BE2C (cell line): ENCODE results near the gene IRGQ.
A peak's percentile ranks its signal among the peaks of the same experiment; 100 is the strongest.

ENCODE experiments used
- DNase-seq: peaks from one replicate; pipeline ENCODE4 v3.0.0-alpha.2; 2020
- H3K27me3 ChIP-seq: fragments of 250-450 bp; sonication (Bioruptor Pico); 2 replicates; pipeline ENCODE4 v1.5.1; 2020; ENCODE audit warnings: mild to moderate bottlenecking
- H3K36me3 ChIP-seq: fragments of 250-450 bp; sonication (Bioruptor Pico); 2 replicates; pipeline ENCODE4 v1.5.1; 2020; ENCODE audit warnings: mild to moderate bottlenecking
- H3K4me1 ChIP-seq: fragments of 250-450 bp; sonication (Bioruptor Pico); 2 replicates; pipeline ENCODE4 v1.5.1; 2020
- H3K4me3 ChIP-seq: 2 replicates; pipeline ENCODE4 v1.5.1; 2011; ENCODE audit warnings: low read depth, low read length
- H3K9me3 ChIP-seq: fragments of 250-450 bp; sonication (Bioruptor Pico); 2 replicates; pipeline ENCODE4 v1.5.1; 2020
- TF ChIP-seq, protein P1 (sequence below): IDR thresholded peaks from 2 replicates; pipeline ENCODE4 v1.5.1; 2012; ENCODE audit warnings: mild to moderate bottlenecking, low read depth, low read length

The IRGQ gene

DNA sequence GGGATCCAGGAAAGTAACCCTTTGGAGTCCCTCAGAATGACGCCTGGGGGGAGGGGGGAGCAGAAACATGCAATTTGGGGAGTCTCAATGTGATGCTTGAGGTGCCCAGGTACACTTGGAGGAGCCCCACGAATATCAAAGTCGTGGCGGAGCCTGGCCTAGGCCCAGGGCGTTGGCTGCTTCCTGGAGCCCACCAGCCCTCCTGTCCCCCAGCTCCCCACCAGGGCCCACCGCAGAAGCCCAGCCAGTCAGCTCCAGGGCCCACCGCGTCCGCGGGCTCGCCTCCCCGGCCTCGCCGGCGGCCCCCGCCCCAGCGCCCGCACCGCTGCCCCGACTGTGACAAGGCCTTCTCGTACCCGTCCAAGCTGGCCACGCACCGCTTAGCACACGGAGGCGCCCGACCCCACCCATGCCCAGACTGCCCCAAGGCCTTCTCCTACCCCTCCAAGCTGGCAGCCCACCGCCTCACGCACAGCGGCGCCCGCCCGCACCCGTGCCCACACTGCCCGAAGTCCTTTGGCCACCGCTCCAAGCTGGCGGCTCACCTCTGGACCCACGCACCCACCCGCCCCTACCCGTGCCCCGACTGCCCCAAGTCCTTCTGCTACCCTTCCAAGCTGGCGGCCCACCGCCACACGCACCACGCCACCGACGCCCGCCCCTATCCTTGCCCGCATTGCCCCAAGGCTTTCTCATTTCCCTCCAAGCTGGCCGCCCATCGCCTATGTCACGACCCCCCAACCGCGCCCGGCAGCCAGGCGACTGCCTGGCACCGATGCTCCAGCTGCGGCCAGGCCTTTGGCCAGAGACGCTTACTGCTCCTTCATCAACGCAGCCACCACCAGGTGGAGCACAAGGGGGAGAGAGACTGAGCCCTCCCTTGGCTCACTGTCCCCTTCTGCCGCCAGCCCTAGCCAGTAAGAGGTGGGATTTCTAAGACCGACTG, 60.8 kb downstream of the IRGQ start:
- H3K27me3 ChIP-seq, result no peaks in the 10 kb centered on the region
- H3K4me3 ChIP-seq, result no peak overlapping the region
- H3K9me3 ChIP-seq, result no peaks in the 10 kb centered on the region
- TF ChIP-seq, protein P1, sequence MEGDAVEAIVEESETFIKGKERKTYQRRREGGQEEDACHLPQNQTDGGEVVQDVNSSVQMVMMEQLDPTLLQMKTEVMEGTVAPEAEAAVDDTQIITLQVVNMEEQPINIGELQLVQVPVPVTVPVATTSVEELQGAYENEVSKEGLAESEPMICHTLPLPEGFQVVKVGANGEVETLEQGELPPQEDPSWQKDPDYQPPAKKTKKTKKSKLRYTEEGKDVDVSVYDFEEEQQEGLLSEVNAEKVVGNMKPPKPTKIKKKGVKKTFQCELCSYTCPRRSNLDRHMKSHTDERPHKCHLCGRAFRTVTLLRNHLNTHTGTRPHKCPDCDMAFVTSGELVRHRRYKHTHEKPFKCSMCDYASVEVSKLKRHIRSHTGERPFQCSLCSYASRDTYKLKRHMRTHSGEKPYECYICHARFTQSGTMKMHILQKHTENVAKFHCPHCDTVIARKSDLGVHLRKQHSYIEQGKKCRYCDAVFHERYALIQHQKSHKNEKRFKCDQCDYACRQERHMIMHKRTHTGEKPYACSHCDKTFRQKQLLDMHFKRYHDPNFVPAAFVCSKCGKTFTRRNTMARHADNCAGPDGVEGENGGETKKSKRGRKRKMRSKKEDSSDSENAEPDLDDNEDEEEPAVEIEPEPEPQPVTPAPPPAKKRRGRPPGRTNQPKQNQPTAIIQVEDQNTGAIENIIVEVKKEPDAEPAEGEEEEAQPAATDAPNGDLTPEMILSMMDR, result peak; percentile 66
- H3K4me1 ChIP-seq, result no peaks in the 10 kb centered on the region; the same call in none of the 2 replicates
- DNase-seq, result peak; percentile 75
- peaks cover 18% of the 10 kb centered on the region for H3K36me3 ChIP-seq
